ENCODE measurements around the gene NCOA7.
"Not testable (repeated sequence)": the region's sequence is repeated elsewhere in the genome, so short reads cannot be mapped to it uniquely, and the experiment has no call there.

GRCh38 chr6:125804866-125805425 is 14.2 kb downstream of the NCOA7 start:
- not testable (repeated sequence) for TF ChIP-seq CTCF, POLR2A, POLR2AphosphoS5 (IDR thresholded peaks at IDR 0.05)
